HEK293 (cell line): ENCODE measurements around the gene CDC40.

ENCODE experiments used
- HOXD13 ChIP-seq: sonication (generic); formaldehyde crosslinking; IDR thresholded peaks from 2 replicates; pipeline ENCODE4 v1.8.0; 2022; ENCODE audit warnings: missing genetic modification reagents, borderline replicate concordance
- KLF10 ChIP-seq: fragments of 450-650 bp; IDR thresholded peaks from 2 replicates; pipeline ENCODE4 v1.5.1; 2018; ENCODE audit warnings: missing biosample characterization, mild to moderate bottlenecking, missing genetic modification characterization
- PBX3 ChIP-seq: sonication (generic); formaldehyde crosslinking; IDR thresholded peaks from 2 replicates; pipeline ENCODE4 v1.8.1; 2022; ENCODE audit warnings: mild to moderate bottlenecking, moderate library complexity, missing genetic modification reagents
- PRDM10 ChIP-seq: fragments of 450-650 bp; formaldehyde crosslinking; IDR thresholded peaks from 2 replicates; pipeline ENCODE4 v1.5.1; 2016; ENCODE audit warnings: missing biosample characterization, missing genetic modification characterization
- SALL2 ChIP-seq: fragments of 450-650 bp; formaldehyde crosslinking; IDR thresholded peaks from 2 replicates; pipeline ENCODE4 v1.5.0; 2017; ENCODE audit warnings: missing biosample characterization, mild to moderate bottlenecking, missing genetic modification characterization, borderline replicate concordance
- SCRT2 ChIP-seq: fragments of 450-650 bp; formaldehyde crosslinking; IDR thresholded peaks from 2 replicates; pipeline ENCODE4 v1.5.1; 2016; ENCODE audit warnings: missing biosample characterization, missing genetic modification characterization
- TSHZ1 ChIP-seq: fragments of 450-650 bp; formaldehyde crosslinking; IDR thresholded peaks from 2 replicates; pipeline ENCODE4 v1.5.1; 2016; ENCODE audit warnings: missing biosample characterization, missing genetic modification characterization, borderline replicate concordance
- YY1 ChIP-seq: fragments of 450-650 bp; formaldehyde crosslinking; IDR thresholded peaks from 2 replicates; pipeline ENCODE4 v1.5.1; 2018; ENCODE audit warnings: missing biosample characterization, missing genetic modification characterization
- ZBTB20 ChIP-seq: fragments of 450-650 bp; formaldehyde crosslinking; IDR thresholded peaks from 2 replicates; pipeline ENCODE4 v1.5.1; 2016; ENCODE audit warnings: missing biosample characterization, missing genetic modification characterization
- ZBTB6 ChIP-seq: fragments of 450-650 bp; formaldehyde crosslinking; IDR thresholded peaks from 2 replicates; pipeline ENCODE4 v1.5.1; 2017; ENCODE audit warnings: missing biosample characterization, missing genetic modification characterization
- ZFP3 ChIP-seq: fragments of 450-650 bp; formaldehyde crosslinking; IDR thresholded peaks from 2 replicates; pipeline ENCODE4 v1.5.1; 2016; ENCODE audit warnings: low read depth, missing biosample characterization, missing genetic modification characterization
- ZNF132 ChIP-seq: fragments of 450-650 bp; formaldehyde crosslinking; IDR thresholded peaks from 2 replicates; pipeline ENCODE4 v1.5.1; 2017; ENCODE audit warnings: missing biosample characterization, missing genetic modification characterization, borderline replicate concordance
- ZNF138 ChIP-seq: fragments of 450-650 bp; formaldehyde crosslinking; IDR thresholded peaks from 2 replicates; pipeline ENCODE4 v1.5.1; 2016; ENCODE audit warnings: missing biosample characterization, missing genetic modification characterization, borderline replicate concordance
- ZNF155 ChIP-seq: fragments of 450-650 bp; formaldehyde crosslinking; IDR thresholded peaks from 2 replicates; pipeline ENCODE4 v1.5.1; 2016; ENCODE audit warnings: missing biosample characterization, missing genetic modification characterization
- ZNF16 ChIP-seq: fragments of 450-650 bp; formaldehyde crosslinking; IDR thresholded peaks from 2 replicates; pipeline ENCODE4 v1.5.1; 2016; ENCODE audit warnings: low read depth, missing biosample characterization, missing genetic modification characterization
- ZNF18 ChIP-seq: fragments of 450-650 bp; formaldehyde crosslinking; IDR thresholded peaks from 2 replicates; pipeline ENCODE4 v1.5.1; 2016; ENCODE audit warnings: missing biosample characterization, missing genetic modification characterization
- ZNF23 ChIP-seq: fragments of 450-650 bp; formaldehyde crosslinking; IDR thresholded peaks from 2 replicates; pipeline ENCODE4 v1.5.1; 2016; ENCODE audit warnings: missing biosample characterization, missing genetic modification characterization, borderline replicate concordance
- ZNF248 ChIP-seq: fragments of 450-650 bp; formaldehyde crosslinking; IDR thresholded peaks from 2 replicates; pipeline ENCODE4 v1.5.1; 2017; ENCODE audit warnings: missing biosample characterization, missing genetic modification characterization
- ZNF324 ChIP-seq: fragments of 450-650 bp; formaldehyde crosslinking; IDR thresholded peaks from 2 replicates; pipeline ENCODE4 v1.5.1; 2016; ENCODE audit warnings: missing biosample characterization, missing genetic modification characterization
- ZNF350 ChIP-seq: fragments of 450-650 bp; formaldehyde crosslinking; IDR thresholded peaks from 2 replicates; pipeline ENCODE4 v1.5.0; 2017; ENCODE audit warnings: missing biosample characterization, mild to moderate bottlenecking, missing genetic modification characterization
- ZNF433 ChIP-seq: fragments of 450-650 bp; formaldehyde crosslinking; IDR thresholded peaks from 2 replicates; pipeline ENCODE4 v1.5.1; 2016; ENCODE audit warnings: missing biosample characterization, missing genetic modification characterization, low read depth
- ZNF555 ChIP-seq: fragments of 450-650 bp; formaldehyde crosslinking; conservative IDR thresholded peaks from 2 replicates; pipeline ENCODE4 v1.5.1; 2017; ENCODE audit warnings: missing biosample characterization, mild to moderate bottlenecking, missing genetic modification characterization, inconsistent platforms
- ZNF639 ChIP-seq: fragments of 450-650 bp; formaldehyde crosslinking; IDR thresholded peaks from 2 replicates; pipeline ENCODE4 v1.5.1; 2016; ENCODE audit warnings: missing biosample characterization, missing genetic modification characterization
- ZNF654 ChIP-seq: fragments of 450-650 bp; formaldehyde crosslinking; IDR thresholded peaks from 2 replicates; pipeline ENCODE4 v1.5.1; 2016; ENCODE audit warnings: low read depth, missing biosample characterization, missing genetic modification characterization
- ZNF785 ChIP-seq: fragments of 450-650 bp; formaldehyde crosslinking; IDR thresholded peaks from 2 replicates; pipeline ENCODE4 v1.5.1; 2016; ENCODE audit warnings: missing biosample characterization, missing genetic modification characterization
- ZNF791 ChIP-seq: fragments of 450-650 bp; formaldehyde crosslinking; IDR thresholded peaks from 2 replicates; pipeline ENCODE4 v1.5.1; 2016; ENCODE audit warnings: missing biosample characterization, missing genetic modification characterization

The CDC40 gene

GRCh38 chr6:110179406-110180227 is 610 bp upstream of the CDC40 start, which contains the start of gene WASF1 (continued):
- TF ChIP-seq ZBTB6 (tag by site-specific recombination) (0 out of 2 replicates have a peak, but pooled peaks have one; percentile 25), ZNF791 (tag by site-specific recombination) (no peak), ZNF433 (tag by site-specific recombination) (no peak), TSHZ1 (tag by site-specific recombination) (peak; percentile 46; the same call in 1 of the 2 replicates), PRDM10 (tag by site-specific recombination) (peak; percentile 100), ZBTB20 (peak; percentile 44; the same call in 1 of the 2 replicates), SCRT2 (tag by site-specific recombination) (peak; percentile 46; the same call in 1 of the 2 replicates), ZNF132 (tag by site-specific recombination) (no peak), ZNF654 (tag by site-specific recombination) (no peak), ZNF155 (no peak), YY1 (no peak; the same call in 1 of the 2 replicates), ZNF324 (peak; percentile 95), ZNF16 (no peak), ZNF23 (tag by site-specific recombination) (no peak), KLF10 (peak; percentile 96), ZNF138 (tag by site-specific recombination) (no peak), ZNF555 (tag by site-specific recombination) (no peak), ZNF18 (tag by site-specific recombination) (no peak; the same call in 1 of the 2 replicates), HOXD13 (CRISPR knock-in tag) (no peak), ZNF785 (tag by site-specific recombination) (peak; percentile 94), SALL2 (tag by site-specific recombination) (no peak), PBX3 (CRISPR knock-in tag) (0 out of 2 replicates have a peak, but pooled peaks have one; percentile 36), ZFP3 (tag by site-specific recombination) (no peak), ZNF248 (tag by site-specific recombination) (no peak), ZNF350 (tag by site-specific recombination) (no peak), ZNF639 (tag by site-specific recombination) (peak; percentile 49; the same call in 1 of the 2 replicates)
